HCT116 (cell line): ENCODE results near the gene KRT7.

Experiments used
- CBX3 ChIP-seq: IDR thresholded peaks from 2 replicates; pipeline ENCODE4 v1.6.1; 2012; ENCODE audit warnings: low read depth
- EGR1 ChIP-seq: IDR thresholded peaks from 2 replicates; pipeline ENCODE4 v1.6.1; 2012; ENCODE audit warnings: low read depth
- EZH2phosphoT487 ChIP-seq: fragments of 200-600 bp; IDR thresholded peaks from 2 replicates; pipeline ENCODE4 v1.6.1; 2018; ENCODE audit warnings: antibody characterized with exemption, borderline replicate concordance
- JUND ChIP-seq: IDR thresholded peaks from 2 replicates; pipeline ENCODE4 v1.6.1; 2012
- POLR2A ChIP-seq: IDR thresholded peaks from 2 replicates; pipeline ENCODE4 v1.7.0; 2011; ENCODE audit warnings: borderline replicate concordance; ENCODE audit not compliant: insufficient read depth, insufficient read length; ENCODE audit errors: extremely low read depth
- POLR2AphosphoS5 ChIP-seq: IDR thresholded peaks from 2 replicates; pipeline ENCODE4 v1.6.1; 2011; ENCODE audit warnings: mild to moderate bottlenecking, low read depth, low read length, moderate library complexity
- SP1 ChIP-seq: IDR thresholded peaks from 2 replicates; pipeline ENCODE4 v1.6.1; 2012; ENCODE audit warnings: low read depth
- YY1 ChIP-seq: IDR thresholded peaks from 2 replicates; pipeline ENCODE4 v1.6.1; 2011; ENCODE audit warnings: low read length, low read depth, moderate library complexity, mild to moderate bottlenecking; ENCODE audit not compliant: insufficient replicate concordance; ENCODE audit errors: extremely low read depth
- ZFX ChIP-seq: fragments of 450-650 bp; IDR thresholded peaks from 2 replicates; pipeline ENCODE4 v1.6.1; 2017
- TF ChIP-seq, protein P1 (sequence below), 3 experiments: fragments of 200-600 bp in 1 of 3; sonication (generic) in 1 of 3; IDR thresholded peaks in 2 of 3; conservative IDR thresholded peaks in 1 of 3; 2 replicates each; pipeline ENCODE4 v1.5.1; 2012 to 2017; ENCODE audit warnings: low read depth in 2 of 3, low read length in 2 of 3, antibody characterized with exemption in 1 of 3, borderline replicate concordance in 1 of 3, control low read depth in 1 of 3, mild to moderate bottlenecking in 1 of 3, mixed read lengths in 1 of 3, mixed run types in 1 of 3, moderate library complexity in 1 of 3; ENCODE audit not compliant: insufficient read depth in 1 of 3

DNA sequence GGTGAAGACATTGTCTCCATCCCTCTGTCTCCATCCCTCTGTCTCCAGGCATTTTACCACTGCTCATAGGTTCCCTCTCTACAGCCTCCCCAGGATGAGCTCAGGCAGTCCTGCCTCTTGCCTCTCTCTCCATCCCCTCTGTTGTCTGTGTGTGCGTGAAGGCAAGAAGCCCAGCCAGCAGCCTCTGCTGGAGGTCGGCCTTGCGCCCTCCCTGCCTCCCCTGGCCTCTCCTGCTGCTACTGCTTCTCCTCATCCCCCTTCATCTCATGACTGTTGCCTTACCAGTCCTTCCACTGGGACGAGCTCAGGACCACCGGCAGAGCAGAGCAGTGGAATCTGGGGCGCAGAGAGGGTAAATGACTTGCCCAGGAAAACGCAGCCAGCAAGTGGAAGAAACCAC lies 44.4 kb upstream of the KRT7 start:
- TF ChIP-seq POLR2A (no peak), JUND (no peak), EZH2phosphoT487 (no peak), ZFX (no peak), SP1 (no peak), CBX3 (no peak), YY1 (no peak), POLR2AphosphoS5 (no peak), EGR1 (no peak)
- TF ChIP-seq, protein P1, sequence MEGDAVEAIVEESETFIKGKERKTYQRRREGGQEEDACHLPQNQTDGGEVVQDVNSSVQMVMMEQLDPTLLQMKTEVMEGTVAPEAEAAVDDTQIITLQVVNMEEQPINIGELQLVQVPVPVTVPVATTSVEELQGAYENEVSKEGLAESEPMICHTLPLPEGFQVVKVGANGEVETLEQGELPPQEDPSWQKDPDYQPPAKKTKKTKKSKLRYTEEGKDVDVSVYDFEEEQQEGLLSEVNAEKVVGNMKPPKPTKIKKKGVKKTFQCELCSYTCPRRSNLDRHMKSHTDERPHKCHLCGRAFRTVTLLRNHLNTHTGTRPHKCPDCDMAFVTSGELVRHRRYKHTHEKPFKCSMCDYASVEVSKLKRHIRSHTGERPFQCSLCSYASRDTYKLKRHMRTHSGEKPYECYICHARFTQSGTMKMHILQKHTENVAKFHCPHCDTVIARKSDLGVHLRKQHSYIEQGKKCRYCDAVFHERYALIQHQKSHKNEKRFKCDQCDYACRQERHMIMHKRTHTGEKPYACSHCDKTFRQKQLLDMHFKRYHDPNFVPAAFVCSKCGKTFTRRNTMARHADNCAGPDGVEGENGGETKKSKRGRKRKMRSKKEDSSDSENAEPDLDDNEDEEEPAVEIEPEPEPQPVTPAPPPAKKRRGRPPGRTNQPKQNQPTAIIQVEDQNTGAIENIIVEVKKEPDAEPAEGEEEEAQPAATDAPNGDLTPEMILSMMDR (IDR thresholded peaks at IDR 0.05 in 2 of 3, conservative IDR thresholded peaks at IDR 0.05 in 1 of 3; ENCODE audit: borderline replicate concordance in 1 of 3, insufficient read depth in 1 of 3, low read depth in 2 of 3, low read length in 2 of 3), result no peak
